ENCODE data around the gene SPN.

DNA sequence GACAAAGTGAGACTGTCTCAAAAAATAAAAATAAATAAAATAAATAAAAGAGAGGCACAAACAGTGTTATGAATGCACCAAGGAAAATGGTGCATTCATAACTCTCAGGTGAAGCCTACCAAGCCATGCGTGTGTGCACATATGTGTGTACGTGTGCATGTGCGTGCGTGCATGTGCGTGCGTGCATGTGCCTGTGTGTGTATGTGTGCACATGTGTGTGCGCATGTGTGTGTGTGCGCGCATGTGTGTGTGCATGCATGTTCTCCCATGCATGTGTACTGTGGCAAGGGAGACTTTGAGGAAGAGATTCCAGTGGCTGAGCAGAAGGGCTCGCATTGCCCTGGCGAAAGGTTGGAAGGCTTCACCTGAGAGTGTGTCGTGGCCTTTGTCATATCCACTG, 4.7 kb downstream of the SPN start:
- TF ChIP-seq POLR2A (IDR thresholded peaks at IDR 0.05; ENCODE audit: low read depth, low read length) (peak; percentile 71; the same call in 1 of the 2 replicates), POLR2AphosphoS5 (IDR thresholded peaks at IDR 0.05; ENCODE audit: low read depth, low read length) (peak; percentile 77; the same call in 1 of the 2 replicates), TAF1 (IDR thresholded peaks at IDR 0.05; ENCODE audit: low read depth, low read length) (no peak), SPI1 (IDR thresholded peaks at IDR 0.05; ENCODE audit: low read depth, low read length) (no peak)

Measured in GM12891 (cell line).